HG02678 (cell line): ENCODE results near the gene ATF7IP2.
"Not testable (repeated sequence)": the region's sequence is repeated elsewhere in the genome, so short reads cannot be mapped to it uniquely, and the experiment has no call there.

Experiments
- ATAC-seq: cut with Tn5 transposase; IDR thresholded peaks from one replicate; pipeline ENCODE4 v1.9.1; 2021; ENCODE audit warnings: mild to moderate bottlenecking, moderate library complexity; ENCODE audit not compliant: unreplicated experiment

The ATF7IP2 gene

DNA sequence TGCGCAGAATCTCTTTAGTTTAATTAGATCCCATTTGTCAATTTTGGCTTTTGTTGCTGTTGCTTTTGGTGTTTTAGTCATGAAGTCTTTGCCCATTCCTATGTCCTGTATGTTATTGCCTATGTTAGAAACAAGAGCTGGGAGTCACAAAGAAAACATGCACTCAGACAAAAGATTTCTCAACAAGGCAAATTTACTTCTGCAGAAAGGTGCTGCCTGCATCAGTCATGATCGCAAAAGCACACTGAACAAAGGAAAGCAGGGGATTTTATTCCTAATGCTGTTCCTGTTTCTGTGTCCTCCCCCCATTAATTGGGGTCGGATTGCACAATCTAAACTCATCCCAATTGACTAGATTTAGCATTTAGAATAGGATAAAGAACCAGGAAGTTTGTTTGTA is 55.9 kb downstream of the ATF7IP2 start:
- ATAC-seq = no peak

DNA sequence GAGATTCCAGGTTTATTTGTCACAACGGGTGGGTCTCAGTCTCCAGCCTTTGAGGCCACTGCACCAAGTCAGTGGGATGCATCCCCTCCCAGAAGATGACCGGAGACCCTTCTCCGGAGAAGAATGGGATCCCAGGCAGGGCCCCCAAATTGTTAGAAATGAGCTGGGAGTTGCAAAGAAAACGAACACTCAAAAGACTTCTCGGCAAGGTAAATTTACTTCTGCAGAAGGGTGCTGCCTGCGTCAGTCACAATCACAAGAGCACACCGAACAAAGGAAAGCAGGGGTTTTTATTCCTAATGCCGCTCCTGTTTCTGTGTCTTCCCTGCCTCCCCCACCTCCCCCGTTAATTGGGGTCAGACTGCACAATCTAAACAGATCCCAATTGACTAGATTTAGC is 61.4 kb downstream of the ATF7IP2 start:
- ATAC-seq = no peak

DNA sequence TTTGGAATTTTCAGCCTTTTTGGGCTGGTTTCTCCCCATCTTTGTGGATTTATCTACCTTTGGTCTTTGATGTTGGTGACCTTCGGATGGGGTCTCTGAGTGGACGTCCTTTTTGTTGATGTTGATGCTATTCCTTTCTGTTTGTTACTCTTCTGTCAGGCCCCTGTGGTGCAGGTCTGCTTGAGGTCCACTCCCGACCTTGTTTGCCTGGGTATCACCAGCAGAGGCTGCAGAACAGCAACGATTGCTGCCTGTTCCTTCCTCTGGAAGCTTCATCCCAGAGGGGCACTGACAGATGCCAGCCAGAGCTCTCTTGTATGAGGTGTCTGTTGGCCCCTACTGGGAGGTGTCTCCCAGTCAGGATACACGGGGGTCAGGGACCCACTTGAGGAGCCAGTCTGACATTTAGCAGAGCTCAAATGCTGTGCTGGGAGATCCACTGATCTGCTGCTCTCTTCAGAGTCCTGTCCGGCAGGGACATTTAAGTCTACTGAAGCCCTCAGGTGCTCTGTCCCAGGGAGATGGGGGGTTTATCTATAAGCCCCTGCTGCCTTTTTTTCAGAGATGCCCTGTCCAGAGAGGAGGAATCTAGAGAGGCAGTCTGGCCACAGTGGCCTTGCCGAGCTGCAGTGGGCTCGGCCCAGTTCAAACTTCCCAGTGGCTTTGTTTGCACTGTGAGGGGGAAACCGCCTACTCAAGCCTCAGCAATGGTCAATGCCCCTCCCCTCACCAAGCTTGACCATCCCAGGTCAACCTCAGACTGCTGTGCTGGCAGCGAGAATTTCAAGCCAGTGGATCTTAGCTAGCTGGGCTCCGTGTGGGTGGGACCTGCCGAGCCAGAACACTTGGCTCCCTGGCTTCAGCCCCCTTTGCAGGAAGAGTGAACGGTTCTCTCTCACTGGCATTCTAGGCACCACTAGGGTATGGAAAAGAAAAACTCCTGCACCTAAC is 66.6 kb downstream of the ATF7IP2 start:
- not testable (repeated sequence) for ATAC-seq

DNA sequence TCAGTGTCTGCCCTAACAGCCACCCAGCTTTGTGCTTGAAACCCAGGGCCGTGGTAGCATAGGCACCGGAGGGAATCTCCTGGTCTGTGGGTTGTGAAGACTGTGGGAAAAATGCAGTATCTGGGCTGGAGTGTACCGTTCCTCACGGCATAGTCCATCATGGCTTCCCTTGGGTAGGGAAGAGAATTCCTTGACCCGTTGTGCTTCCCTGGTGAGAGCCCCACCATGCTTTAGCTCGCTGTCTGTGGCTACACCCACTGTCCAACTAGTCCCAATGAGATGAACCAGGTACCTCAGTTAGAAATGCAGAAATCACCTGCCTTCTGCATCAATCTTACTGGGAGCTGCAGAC is 67.3 kb downstream of the ATF7IP2 start:
- no peak for ATAC-seq

DNA sequence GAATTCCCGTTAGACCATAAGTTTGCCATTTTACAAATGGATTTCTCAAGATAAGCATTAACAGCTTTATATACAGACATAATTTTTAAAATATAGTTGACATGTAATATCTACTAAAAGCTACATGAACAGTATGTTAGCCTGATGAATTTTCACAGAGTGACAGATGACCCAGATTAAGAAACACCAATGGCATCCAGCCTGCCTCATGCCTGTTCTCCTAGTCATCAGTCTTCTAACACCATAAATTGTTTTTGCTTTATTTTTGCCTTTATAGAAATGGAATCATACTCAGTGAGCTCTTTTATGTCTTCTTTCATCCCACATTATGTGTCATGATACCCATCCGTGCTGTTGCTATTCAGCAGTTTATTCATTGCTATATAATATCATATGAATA is 80.0 kb downstream of the ATF7IP2 start:
- ATAC-seq = no peak

DNA sequence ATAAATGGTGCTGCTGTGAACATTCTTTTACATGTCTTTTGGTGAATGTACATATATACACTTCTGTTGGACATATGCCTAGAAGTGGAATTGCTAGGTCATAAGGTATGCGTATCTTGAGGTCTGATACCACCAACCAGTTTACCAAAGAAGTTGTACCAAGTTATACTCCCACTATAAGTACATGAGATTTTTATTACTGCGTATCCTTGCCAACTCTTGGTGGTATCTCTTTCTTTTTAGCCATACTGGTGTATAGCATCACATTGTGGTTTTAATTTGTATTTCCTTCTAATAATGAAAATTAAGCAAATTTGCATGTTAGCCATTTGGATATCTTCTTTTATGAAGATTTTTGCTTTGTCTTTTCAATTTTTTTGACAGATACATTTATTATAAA is 80.5 kb downstream of the ATF7IP2 start:
- ATAC-seq = no peak

DNA sequence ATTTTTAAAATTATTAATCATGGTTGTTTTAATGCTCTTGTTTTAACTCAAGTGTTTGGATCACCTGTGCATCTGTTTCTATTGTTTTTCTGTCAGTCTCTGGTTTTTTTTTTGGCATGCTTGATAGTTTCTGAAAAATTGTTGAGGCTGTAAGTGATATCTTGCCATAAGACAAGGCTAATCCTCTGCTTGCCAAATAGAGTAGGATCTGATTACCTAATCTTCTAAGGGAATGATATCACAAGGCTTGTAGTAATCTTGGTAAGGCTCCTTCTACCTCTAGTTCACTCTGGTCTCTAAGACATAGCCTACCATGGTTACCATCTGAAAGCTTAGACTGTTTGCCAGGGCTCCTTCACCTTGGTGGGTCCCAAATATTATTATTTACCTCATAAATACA is 81.0 kb downstream of the ATF7IP2 start:
- ATAC-seq = no peak

DNA sequence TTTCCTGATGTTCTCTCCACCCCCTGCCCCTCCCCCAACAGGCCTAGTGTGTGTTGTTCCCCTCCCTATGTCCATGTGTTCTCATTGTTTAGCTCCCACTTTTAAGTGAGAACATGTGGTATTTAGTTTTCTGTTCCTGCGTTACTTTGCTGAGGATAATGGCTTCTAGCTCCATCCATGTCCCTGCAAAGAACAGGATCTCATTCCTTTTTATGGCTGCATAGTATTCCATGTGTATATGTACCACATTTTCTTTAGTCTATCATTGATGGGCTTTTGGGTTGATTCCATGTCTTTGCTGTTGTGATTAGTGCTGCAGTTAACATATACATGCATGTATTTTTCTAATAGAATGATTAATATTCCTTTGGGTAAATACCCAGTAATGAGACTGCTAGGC is 90.8 kb downstream of the ATF7IP2 start:
- not testable (repeated sequence) for ATAC-seq

DNA sequence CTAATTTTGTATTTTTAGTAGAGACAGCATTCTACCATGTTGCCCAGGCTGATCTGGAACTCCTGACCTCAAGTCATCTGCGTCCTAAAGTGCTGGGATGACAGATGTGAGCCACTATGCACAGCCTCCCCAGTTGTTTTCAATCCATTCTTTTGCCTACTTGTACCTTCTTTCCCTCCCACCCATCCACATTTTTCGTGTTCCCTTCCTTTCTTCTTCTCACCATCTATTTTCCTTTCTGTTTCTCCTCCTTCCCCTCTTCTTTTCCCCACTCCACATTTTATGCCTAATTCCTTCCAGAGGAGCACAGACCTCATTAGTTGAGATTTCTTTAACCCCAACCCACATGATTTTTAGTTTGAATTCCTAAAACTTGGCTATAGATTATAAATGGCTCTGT is 94.3 kb downstream of the ATF7IP2 start:
- no peak for ATAC-seq

DNA sequence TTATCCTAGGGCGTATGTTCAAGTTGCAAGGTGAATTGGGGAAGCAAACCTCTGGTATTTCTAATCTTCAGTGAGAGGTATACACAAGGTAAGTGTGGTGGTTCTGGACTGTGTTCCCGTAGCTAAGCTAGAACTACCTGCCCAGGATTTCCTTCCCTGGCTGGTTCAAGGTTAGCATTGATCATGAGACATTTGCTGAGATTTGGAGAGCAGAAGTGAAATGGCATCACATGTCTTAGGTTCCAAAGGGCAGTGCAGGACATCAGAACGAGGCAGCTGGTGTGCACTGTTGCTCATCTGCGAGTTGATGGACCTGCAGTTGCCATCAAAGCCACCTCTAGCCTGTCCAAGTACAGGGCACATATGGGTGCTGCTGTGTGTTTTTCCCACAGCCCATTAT is 99.3 kb downstream of the ATF7IP2 start:
- no peak for ATAC-seq

DNA sequence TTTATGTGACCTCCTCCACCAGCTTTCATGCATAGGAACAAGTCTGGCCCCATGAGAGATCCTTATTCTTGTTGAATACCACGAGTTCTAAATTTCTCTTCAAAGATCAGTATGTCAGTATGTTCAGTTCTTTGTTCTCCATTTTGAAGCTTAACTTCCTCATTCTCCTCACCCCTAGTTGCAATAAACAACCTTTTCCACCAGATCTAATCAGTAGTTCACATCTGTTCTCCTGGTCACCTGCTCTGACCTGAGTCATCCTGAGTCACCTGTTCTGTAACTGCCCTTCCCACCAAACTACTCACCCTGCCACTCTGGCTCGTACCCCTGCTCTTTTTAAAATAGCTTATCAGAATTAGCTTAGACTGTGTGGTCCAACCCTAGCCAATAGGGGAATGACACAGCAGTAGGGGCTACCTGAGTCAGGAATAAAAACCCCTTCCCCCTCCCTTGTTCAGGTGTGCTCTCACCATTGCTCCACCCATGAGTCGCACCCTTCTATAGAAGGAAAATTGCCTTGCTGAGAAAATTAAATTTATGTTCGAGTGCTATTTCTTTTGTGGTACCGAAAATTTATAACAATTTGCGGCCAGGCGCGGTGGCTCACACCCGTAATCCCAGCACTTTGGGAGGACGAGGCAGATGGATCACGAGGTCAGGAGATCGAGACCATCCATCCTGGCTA is 100.0 kb downstream of the ATF7IP2 start:
- ATAC-seq = no peak

DNA sequence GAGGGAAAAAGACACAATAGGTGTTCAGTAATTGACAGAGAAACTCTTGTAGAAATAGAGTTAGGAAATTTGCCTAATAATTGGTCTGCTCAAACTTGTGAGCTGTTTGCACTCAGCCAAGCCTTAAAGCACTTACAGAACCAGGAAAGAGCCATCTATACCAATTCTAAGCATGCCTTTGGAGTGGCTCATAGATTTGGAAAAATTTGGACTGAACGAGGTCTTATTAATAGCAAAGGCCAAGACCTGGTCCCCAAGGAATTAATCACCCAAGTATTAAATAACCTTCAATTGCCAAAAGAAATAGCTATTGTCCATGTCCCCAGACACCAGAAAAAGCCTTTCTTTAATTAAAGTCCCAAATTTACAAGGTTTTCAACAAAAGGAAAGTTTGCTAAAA is 104.3 kb downstream of the ATF7IP2 start:
- ATAC-seq = no peak

DNA sequence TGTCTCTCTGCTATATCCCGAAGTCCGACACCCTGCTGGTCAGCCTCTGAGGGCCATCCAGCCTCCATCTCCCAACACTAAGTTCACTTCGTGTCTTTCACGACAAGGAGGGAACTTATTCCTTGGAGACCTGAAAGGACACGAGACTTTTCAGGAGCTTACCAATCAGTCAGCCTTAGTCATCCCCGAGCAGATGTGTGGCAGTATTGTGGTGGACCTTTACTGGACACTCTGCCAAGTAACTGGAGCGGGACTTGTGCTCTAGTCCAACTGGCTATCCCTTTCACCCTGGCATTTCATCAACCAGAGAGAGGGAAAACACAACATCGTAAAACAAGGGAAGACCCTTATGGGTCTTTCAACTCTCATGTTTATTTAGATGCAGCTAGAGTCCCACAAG is 107.4 kb downstream of the ATF7IP2 start:
- ATAC-seq = no peak

DNA sequence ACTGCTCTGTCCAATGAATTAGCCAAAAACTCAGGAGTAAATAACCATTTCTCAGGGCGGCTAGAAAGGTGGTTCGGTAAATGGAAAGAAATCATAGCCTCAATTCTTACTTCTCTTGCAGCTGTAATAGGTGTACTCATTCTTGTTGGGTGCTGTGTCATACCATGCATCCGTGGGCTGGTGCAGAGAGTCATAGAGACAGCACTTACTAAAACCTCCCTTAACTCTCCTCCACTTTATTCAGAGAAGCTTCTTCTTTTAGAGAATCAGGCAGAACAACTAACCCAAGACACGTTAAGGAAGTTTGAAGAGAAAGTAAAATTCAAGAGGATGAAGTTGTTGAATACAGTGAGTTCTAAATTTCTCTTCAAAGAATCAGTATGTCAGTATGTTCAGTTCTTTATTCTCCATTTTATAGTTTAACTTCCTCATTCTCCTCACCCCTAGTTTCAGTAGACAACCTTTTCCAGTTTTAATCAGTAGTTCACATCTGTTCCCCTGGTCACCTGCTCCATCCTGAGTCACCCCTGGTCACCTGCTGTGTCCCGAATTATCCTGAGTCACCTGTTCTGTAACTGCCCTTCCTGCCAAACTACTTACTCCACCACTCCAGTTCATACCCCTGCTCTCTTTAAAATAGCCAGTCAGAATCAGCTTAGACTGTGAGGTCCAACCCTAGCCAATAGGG is 108.6 kb downstream of the ATF7IP2 start:
- no peak for ATAC-seq

DNA sequence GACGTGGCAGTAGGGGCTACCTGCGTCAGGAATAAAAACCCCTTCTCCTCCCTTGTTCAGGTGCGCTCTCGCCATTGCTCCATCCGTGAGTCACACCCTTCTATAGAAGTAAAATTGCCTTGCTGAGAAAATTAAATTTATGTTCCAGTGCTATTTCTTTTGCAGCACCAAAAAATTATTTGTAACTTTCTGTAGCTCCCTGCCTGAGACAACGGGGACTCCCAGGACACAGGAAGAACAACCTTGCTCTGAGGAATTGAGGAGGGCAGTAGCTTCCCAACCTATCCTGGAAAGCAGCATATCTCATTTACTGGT is 109.1 kb downstream of the ATF7IP2 start:
- no peak for ATAC-seq

DNA sequence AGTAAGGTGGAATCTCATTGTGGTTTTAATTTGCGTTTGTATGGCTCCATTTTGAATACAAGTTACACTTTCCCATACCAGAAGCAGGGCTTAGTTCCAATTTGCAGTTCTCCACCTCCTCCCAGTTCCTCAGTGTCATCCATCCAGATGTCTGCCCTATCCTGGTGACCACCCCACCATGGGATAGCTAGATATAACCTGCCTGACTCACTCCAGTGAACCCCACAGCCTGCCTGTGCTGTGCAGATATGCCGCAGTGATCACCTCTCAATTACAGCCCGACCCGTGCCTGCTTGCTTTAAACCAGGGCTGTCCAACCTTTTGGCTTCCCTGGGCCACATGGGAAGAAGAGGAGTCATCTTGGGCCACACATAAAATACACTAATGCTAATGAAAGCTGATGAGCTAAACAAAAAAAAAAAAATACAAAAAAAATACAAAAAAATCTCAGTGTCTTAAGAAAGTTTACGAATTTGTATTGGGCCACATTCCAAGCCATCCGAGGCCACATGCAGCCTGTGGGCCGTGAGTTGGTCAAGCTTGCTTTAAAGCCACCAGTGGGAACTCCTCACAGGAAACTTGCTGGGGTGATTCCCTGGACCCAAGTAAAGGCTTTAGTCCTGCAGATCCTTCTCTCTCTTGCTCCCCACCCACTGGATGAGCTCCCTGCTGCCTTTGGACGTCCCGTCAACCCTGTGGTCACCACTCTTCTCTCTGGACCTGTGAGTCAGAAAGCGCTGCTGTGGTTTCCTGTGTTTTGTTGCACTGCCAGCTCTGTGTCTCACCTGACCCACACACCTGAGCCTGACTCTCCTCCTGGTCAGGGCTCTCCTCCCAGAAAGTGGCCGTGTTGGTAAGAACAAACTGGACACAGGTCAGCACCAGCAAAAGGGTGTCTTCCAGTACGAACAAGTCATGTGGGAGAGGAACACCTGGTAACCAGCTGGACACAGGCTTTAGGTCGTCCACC is 111.6 kb downstream of the ATF7IP2 start:
- no peak for ATAC-seq

DNA sequence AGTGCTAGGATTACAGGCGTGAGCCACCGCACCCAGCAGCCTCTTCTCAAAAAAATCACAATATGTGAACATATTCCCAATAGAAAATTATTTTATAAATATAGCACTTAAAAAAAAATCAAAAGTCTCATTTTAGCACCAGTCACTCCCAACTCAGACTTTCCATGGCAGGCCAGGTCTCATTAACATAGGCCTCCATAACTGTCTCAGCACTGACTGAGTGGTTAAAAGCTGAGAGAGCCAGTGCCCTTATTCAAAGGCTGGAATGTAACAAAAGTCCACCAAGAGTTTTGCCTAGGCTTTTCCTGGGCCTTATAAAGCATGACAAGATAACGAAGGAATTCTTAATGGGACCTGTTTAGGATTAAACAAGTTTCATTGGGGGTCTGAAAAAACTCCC is 114.7 kb downstream of the ATF7IP2 start:
- ATAC-seq = no peak

DNA sequence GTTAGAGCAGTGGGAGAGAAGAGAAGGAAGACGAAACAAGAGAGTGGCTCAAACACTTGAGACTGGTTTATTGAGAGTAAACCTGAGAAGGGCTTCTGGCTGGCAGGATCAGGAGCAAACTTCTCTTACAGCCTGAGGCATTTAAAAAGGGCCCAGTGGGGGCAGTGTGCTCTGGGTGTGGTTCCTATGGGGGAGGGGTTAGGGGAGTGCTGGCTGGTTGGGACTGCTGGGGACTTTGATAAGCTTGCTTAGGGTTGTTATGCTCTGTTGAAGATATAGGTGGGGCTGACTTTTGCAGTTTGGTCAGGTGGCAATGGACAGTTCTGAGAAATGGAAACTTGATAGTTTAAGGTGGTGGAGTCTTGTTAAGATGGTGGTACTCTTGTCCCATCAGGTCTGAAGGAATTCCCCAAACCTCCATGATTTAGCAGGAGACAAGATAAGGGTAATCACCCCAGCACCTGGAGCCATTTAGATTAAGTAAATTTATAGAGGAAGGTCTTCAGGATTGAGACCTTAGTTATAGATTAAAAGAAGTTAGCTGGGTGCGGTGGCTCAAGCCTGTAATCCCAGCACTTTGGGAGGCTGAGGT is 115.3 kb downstream of the ATF7IP2 start:
- no peak for ATAC-seq

DNA sequence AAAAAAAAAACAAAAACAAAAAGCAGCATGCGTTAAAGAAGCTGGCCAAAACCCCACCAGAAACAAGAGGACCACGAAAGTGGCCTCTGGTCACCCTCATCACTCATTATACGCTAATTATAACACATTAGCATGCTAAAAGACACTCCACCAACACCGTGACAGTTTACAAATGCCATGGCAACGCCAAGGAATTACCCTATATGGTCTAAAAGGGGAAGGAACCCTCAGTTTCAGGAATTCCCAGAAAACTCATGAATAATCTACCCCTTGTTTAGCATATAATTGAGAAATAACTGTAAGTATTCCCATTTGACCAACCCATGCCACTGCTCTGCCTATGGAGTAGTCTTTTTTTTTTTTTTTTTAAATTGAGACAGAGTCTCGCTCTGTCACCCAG is 116.9 kb downstream of the ATF7IP2 start:
- no peak for ATAC-seq

DNA sequence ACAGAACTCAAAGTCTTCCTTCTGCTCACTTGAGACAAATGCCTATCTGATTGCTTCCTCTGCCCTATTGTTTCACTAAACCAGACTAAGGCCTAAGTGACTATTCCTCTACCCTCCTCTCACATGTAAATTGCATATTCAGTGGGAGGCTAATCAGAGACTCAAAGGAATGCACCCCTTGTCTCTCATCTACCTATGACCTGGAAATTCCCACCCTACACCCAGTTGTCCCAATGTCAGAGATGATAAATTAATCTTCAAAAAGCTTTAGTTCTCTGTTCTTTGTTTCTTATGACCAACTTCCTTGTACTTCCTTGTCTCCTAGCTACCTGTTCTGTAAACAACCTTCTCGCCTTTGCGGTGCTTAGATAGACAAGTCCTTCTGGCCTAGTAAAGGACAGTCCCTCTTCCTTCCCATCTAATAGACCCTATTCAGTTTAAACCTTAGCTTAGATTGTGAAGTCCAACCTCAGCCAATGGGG is 118.6 kb downstream of the ATF7IP2 start:
- no peak for ATAC-seq
